GM12875 (cell line): ENCODE results near the gene PTGES.

Source experiments
- H3K4me3 ChIP-seq: one replicate; pipeline ENCODE4 v1.5.1; 2011; ENCODE audit warnings: low read depth, low read length, control low read depth
- CTCF ChIP-seq: IDR thresholded peaks from 2 replicates; pipeline ENCODE4 v1.5.1; 2011; ENCODE audit warnings: low read depth, mild to moderate bottlenecking, control low read depth, inconsistent platforms, low read length, moderate library complexity, borderline replicate concordance; ENCODE audit not compliant: insufficient read depth

PTGES gene

GRCh38 chr9:129740174-129740573 lies 12.7 kb downstream of the PTGES start:
- no peak overlapping the region for H3K4me3 ChIP-seq
- TF ChIP-seq CTCF = no peak

GRCh38 chr9:129739432-129739831 lies 13.4 kb downstream of the PTGES start:
- H3K4me3 ChIP-seq = no peak overlapping the region
- TF ChIP-seq CTCF = no peak

GRCh38 chr9:129737479-129738274 lies 15.2 kb downstream of the PTGES start:
- peak overlapping the region; percentile 57 for H3K4me3 ChIP-seq
- TF ChIP-seq CTCF = peak; percentile 91

GRCh38 chr9:129736334-129736733 lies 16.5 kb downstream of the PTGES start:
- no peak for TF ChIP-seq CTCF

GRCh38 chr9:129735546-129735945 lies 17.3 kb downstream of the PTGES start:
- no peak for TF ChIP-seq CTCF

More at GRCh38 chr9:129736334-129736733, 16.5 kb downstream of the PTGES start:
- H3K4me3 ChIP-seq = no peak overlapping the region

GRCh38 chr9:129733632-129733953 lies 19.2 kb downstream of the PTGES start:
- TF ChIP-seq CTCF = no peak

More at GRCh38 chr9:129735546-129735945, 17.3 kb downstream of the PTGES start:
- H3K4me3 ChIP-seq = no peak overlapping the region

GRCh38 chr9:129732946-129733631 lies 19.8 kb downstream of the PTGES start:
- no peak for TF ChIP-seq CTCF
- H3K4me3 ChIP-seq = no peak overlapping the region

More at GRCh38 chr9:129733632-129733953, 19.2 kb downstream of the PTGES start:
- no peak overlapping the region for H3K4me3 ChIP-seq
